Sciatic nerve (tissue), 2 donors: ENCODE results near the gene F5. TPM values are rescaled to one million over a fixed set of nuclear protein-coding genes. Genes with fewer than 3 reads are reported as not detected.

ENCODE experiments used
- ATAC-seq: fragments of 200-7000 bp; cut with Tn5 transposase; one replicate; pipeline ENCODE4 v1.9.1; 2020; ENCODE audit warnings: mild to moderate bottlenecking, moderate library complexity
- DNase-seq: peaks from one replicate; pipeline ENCODE4 v3.0.0-alpha.2; 2020; ENCODE audit warnings: low spot score
- intact Hi-C: fragments of 100-400 bp; cut with DNase I; formaldehyde crosslinking; loops from one replicate; pipeline ENCODE4 v1.14.2; 2022
- total RNA-seq: library from RNA; stranded (reverse); fragmentation: NEBNext Ultra II Directional; extraction: Animal tissue kit (Norgen Biotek cat#: 25700); gene quantifications from one replicate; pipeline ENCODE4 v1.2.1, GENCODE V29; 2021
- donor health status: DM: no; HTN: no; CAD: no.
- donor health status: DM: no; HTN: no; CAD: no.

Gene F5
- total RNA-seq: 1.8 TPM

DNA sequence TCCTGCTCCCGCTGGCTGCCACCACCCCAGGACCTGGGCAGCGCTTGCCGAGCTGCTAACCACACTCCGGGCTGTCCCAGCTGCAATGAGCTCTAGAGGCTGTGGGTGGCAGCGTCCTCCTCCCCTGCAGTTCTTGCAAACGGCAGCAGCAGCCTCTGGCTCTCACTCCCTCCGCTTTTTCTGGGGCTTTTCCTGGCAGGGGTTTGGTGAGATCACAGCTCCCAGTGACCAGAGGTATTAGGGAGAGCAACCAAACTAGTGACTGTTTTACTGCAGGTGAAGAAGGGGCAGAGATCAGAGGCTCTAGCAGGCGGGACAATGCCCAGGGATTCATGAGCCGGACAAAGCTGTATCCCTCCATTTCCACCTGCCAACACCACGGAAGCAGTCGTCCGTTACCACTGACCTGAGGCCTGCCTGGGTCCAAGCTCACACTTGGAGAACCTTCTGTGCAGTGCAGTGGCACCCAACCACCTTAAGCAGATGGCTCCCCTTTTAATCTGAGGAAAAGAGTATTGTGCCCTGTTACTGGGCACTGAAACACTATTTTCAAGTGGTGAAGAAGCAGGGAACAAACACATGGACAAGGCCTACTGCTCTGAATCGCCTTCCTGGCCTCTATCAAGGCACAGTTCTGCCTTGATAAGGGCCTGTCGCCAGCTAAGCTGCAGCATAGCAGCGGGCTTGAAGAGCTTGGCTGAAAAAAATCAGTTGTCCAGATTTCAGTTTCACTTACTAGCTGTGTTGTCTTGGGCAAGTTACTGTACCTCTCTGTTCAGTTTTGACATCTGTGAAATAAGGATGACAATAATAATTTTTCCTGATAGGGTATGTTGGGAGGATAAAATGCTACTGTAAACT lies at the start of gene F5:
F5 (minus strand) TSS at position 87 of the 861 bp plus-strand sequence. CDS start 95 bp downstream, outside the sequence.
- intact Hi-C loops: no loop called here
- DNase-seq (peak; percentile 72), ATAC-seq (peak; percentile 91)

DNA sequence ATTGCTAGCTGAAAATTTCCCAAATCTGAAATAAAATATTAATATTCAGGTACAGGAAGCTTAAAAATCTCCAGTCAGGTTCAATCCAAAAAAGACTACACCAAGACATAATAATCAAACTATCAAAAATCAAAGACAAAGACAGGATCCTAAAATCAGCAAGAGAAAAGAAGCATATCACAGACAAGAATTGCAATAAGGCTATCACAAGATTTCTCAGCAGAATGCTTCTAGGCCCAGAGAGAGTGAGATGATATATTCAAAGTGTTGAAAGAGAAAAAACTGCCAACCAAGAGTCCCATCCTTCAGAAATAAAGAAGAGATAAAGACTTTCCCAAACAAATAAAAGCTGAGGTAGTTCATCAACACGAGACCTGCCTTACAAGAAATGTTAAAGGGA lies 48.6 kb upstream of the F5 start:
- DNase-seq: no peak
- intact Hi-C loops: no loop called here
- ATAC-seq: no peak

DNA sequence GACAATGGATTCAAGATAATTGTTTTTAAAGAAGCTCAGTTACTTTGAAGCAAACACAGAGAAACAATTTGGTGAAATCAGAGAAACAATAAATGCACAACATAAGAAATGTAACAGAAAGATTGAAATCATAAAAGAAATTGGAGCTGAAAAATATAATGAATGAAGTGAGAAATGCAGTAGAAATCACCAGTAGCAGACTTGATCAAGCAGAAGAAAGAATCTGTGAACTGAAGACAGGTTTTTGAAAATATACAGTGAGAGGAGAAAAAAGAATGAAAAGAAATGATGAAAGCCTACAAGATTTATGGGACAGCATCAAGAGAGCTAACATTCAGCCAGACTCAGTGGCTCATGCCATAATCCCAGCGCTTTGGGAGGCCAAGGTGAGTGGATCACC lies 47.9 kb upstream of the F5 start:
- intact Hi-C loops: no loop called here
- DNase-seq (no peak), ATAC-seq (no peak)

DNA sequence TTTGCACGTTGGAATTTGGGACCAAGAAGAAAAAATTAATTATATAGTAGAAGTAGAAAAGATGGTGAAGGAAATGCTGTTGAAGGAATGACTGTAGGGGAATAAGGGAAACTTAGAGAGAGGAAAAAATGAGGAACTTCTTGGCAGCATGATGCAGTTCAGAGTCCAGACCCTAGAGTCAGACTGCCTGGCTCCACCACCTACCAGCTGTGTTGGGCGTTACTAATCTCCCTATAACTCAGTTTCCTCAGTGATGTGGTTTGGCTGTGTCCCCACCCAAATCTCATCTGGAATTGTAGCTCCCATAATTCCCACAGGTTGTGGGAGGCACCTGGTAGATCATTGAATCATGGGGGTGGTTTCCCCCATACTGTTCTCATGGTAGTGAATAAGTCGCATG lies 45.0 kb upstream of the F5 start:
- DNase-seq (no peak), ATAC-seq (no peak)
- intact Hi-C loops: no loop called here

DNA sequence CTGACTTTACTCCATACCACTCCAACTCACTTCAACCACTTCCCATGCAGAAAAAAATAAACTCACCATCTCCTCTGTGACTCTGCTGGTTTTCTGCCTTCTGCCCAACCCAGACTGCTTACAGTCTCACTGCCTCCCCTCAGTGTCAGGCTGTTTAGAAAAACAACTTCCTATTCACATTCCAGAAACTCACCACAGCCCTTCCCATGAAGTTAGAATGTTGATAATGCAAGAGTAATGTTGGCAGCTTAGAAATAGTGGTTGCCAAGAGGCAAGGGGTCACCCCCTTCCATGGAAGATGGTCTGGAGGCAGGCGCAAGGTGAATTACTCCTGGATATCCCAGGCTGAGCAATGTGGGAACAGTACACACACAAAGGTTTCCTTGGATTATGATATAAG lies 43.7 kb upstream of the F5 start, which contains the start of gene SELP:
SELP (minus strand) TSS at position 119 of the 400 bp plus-strand sequence; CDS start at position 69, 50 bp downstream.
- no peak for DNase-seq
- intact Hi-C loops: no loop called here
- peak; percentile 46 for ATAC-seq

DNA sequence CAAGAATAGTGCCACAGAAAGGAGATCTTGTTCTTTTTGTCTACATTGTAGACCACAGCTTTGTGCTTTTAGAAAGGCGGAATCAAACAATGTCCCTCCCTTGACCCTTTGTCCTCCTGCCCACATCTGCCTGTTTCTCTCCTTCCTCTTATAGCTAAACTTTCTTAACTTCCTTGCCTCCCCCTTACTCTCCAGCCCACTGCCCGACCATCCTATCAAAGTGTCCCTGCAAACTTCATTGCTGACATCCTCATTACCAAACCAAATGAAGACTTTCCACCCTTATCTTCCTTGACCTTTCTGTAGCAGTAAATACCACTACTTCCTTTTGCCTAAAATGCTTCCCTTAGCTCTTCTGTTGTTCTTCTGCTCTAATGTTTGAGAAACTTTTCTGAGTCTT lies 38.6 kb upstream of the F5 start:
- ATAC-seq (no peak), DNase-seq (no peak)
- intact Hi-C loops: no loop called here

DNA sequence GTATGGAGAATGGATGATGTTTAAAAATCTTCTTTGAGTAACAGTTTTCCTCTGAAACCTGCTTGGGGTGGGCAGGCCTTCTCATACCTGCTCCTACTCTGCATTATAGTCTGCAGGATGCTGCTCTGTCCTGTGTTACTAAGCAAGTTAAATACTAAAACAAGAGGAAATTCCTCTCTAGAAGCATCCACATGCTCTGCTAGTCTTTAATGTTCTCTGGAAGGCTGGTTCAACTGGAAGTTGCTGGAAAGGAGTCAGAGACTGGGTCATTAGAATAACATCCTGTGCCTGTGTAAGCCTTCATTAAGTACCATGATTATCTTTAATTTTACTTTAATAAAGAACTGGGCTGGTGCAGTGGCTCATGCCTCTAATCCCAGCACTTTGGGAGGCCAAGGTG lies 37.8 kb upstream of the F5 start:
- no peak for ATAC-seq
- DNase-seq: no peak

DNA sequence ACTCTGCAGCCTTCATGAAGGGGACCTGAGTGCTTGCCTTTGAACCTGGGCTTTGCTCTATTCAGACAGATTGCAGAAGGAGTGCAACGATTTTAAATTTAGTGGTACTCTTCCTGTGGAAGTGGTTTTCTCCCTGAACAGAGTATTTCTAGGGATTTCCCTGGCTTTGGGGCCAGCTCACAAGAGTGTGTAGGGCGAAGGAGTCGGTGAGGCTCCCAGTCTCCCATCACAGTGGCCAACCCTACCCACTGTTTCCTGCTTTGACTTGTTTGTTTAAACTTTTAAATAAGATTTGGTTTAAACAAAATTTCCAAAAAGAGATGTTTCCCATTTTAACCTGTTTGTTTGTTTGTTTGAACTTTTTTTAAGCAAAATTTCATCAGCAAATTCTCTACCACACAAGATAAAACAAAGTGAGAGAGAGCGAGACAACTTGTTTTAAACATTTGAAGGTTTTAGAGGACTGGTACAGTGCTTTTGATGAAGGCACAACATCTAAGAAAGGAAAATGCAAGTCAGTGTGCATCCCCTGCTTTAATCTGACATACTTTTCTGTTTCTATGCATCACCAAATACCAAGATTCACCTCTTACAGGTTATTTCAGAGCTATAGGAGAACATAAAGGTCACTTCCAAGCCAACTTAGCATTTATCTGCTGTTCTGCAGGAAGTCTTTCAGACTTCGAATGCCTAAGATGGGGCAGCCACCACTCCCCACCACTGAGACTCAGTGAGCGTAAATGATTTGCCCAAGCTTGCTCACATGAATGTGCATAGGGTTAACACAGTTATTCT lies 37.0 kb upstream of the F5 start:
- ATAC-seq (no peak), DNase-seq (no peak)
- intact Hi-C loops: no loop called here

More for the DNA sequence above, 37.8 kb upstream of the F5 start:
- intact Hi-C loops: no loop called here

DNA sequence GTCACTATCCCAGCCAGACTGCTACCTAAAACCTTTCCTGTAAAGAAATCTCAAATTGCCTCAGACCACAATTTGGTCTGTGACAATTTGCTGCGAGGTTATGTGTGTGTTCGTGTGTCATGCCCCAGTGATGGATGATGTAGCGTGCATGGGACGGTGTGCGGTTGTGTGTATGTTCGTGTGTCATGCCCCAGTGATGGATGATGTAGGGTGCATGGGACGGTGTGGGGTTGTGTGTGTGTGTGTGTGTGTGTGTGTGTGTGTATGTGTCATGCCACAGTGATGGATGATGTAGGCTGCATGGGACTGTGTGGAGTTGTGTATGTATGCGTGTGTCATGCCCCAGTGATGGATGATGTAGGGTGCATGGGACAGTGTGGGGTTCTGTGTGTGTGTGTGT lies 34.3 kb upstream of the F5 start:
- DNase-seq (no peak), ATAC-seq (no peak)
- intact Hi-C loops: no loop called here

DNA sequence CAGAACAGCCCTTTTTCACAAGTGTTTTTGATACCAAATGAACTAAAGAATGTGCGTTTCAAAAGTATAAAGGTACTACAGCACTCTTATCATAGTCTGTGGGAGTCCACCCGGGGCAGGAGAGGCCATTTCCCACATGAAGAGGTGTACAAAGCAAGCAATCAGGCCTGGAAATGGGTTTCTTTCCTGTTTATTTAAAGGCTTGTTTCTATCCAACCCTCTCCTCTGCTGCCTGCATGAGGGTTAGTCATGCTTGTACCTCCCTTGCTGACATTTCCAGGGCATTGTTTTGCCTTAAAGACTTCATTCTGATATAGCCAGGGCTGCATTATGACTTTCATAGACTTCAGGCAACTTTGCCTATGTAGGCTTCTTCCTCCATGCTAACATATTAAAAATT lies 32.1 kb upstream of the F5 start:
- ATAC-seq: no peak
- intact Hi-C loops: loop anchor here (10.0 kb wide), 1 partner anchor 86 kb away; no protein-coding TSS in a partner anchor
- no peak for DNase-seq

DNA sequence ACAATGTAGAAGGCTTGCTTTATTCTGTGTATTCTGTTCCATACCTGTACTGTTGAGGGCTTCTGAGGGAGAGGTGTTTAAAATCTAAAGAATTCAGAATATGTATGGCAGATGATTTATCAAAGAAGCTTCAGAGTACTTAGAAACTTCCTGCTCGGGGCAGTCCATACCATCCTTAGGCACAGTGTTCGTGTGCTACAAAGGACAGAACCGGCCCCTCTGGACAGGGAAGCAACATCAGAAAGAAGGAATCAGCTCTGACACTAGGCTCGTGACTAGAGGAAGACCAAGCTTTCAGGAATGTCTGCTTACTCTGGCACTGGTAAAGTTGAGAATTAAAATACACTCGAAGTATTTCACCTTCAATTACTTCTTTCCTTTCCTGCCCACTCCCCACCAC lies 29.5 kb upstream of the F5 start:
- DNase-seq (no peak), ATAC-seq (no peak)
- intact Hi-C loops: loop anchor here (10.0 kb wide), 1 partner anchor 89 kb away; no protein-coding TSS in a partner anchor

DNA sequence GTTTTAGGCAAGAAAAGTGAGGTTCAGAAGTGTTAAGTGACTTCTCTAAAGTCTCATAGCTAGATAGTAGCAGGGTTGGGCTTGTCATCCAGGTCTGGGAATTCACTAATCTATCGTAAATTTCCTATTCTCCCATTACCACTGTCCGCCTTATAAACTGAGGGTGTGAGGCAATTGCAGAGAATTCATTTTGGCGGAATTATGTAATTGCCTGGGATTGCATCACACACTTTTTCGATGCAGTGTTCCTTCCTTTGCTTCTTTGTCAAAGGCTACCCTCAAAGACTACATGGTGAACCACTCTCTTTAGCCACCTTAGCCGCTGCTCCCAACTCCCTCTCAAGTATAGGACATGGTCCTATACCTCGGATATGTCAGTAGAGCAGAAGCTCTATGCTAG lies 24.6 kb upstream of the F5 start:
- ATAC-seq (no peak), DNase-seq (no peak)
- intact Hi-C loops: loop anchor here (10.0 kb wide), 1 partner anchor 94 kb away; no protein-coding TSS in a partner anchor

DNA sequence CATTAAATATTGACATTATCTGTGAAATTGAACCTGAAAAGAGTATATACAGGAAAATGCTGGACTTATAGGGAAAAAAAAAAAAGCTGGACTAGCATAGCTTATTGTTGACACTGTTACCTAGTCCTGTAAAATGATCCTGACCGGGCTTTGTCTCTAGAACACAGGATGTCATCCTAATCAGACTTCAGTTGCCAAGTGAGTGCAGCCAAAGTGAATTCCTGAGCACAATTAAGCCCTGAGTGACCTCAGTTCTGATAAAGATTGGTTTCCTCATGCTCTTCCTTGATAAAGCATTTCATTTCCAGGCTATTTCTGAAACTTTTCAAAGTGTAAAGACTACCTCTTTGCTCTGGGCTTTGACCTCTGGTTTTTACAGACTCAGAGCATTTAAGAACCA lies 23.8 kb upstream of the F5 start:
- DNase-seq (no peak), ATAC-seq (no peak)
- intact Hi-C loops: loop anchor here (10.0 kb wide), 1 partner anchor 95 kb away; no protein-coding TSS in a partner anchor

DNA sequence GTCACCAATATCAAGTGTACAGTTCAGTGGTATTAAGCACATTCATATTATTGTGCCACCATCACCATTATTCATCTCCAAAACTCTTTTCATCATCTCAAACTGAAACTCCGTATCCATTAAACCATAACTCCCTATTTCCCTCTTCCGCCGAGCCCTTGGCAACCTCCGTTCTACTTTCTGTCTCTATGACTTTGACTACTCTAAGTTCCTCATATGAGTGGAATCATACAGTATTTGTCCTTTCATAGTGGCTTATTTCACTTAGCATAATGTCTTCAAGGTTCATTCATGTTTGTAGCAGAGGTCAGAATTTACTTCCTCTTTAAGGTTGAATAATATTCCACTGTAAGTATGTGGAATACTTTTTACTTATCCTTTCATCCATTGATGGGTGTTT lies 21.9 kb upstream of the F5 start:
- intact Hi-C loops: no loop called here
- no peak for ATAC-seq
- DNase-seq: no peak

DNA sequence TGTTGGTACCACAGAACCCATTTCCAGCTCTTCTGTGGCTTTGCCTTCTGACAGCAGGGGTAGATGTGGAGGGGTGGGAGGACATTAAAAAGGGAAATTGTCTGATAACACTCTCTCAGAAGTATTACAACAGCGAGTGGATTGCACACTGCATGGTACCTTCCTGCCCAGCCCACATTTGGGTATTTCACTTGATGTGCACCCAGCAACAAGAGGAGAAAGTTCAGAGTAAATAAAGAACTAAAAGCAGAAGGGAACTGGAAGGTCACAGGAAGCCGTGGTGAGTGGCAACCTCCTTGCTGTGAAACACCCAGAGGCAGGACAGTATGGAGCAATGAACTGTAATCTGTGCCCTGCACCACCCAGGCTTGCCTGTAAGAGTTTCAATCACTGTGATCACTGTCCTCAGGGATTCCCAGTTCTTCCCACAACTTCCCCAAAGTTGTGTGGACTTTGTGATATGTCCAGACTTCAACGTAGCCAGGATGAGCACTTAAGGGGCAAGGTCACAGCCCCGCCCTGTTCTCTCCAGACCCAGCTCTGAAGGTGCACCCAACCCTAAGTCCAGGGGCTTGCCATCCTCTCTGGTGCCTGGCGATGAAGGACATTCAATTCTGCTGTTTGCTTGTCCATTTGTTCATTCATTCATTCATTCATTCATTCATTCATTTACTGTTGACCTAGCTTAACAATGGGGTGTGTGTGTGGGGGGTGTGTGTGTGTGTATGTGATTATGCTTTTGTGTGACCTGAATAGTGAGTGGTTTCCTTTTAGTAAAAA lies 18.7 kb upstream of the F5 start:
- intact Hi-C loops: no loop called here
- ATAC-seq (peak; percentile 24), DNase-seq (no peak)

DNA sequence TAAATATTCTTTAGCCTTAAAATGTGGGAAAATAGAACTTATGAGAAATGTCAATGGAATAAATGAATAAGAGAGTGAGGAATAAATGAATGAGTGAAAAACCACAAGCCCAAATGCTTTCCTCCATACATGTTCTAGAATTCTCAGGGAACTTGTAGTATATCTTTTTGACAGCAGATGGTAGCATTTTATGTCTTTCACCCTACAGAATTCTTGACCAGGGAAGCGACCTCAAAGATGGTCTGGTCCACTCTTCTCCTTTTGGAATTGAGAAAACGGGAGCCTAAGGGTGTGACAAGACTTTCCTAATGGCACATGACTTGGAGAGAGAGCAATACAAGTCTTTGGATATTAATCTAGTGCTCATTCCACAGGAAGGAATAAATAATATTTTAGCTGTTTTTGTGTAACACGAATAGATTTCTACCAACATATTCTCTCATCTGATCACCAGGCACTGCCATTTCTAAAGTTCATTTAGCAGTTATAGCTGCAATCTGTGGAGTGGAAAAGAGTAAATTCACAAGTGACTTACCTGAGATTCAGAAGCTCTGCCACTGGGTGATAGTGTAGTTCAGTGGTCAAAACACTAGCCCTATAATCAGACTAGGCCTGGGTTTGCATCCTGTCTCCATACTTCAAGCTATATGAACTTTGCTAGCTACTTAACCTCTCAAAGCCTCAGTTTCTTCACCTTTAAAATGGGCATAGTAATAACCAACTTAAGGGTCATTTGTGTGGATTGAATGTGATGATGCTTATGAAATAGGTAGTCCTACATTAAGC lies 15.0 kb upstream of the F5 start:
- intact Hi-C loops: no loop called here
- ATAC-seq (peak; percentile 39), DNase-seq (no peak)

DNA sequence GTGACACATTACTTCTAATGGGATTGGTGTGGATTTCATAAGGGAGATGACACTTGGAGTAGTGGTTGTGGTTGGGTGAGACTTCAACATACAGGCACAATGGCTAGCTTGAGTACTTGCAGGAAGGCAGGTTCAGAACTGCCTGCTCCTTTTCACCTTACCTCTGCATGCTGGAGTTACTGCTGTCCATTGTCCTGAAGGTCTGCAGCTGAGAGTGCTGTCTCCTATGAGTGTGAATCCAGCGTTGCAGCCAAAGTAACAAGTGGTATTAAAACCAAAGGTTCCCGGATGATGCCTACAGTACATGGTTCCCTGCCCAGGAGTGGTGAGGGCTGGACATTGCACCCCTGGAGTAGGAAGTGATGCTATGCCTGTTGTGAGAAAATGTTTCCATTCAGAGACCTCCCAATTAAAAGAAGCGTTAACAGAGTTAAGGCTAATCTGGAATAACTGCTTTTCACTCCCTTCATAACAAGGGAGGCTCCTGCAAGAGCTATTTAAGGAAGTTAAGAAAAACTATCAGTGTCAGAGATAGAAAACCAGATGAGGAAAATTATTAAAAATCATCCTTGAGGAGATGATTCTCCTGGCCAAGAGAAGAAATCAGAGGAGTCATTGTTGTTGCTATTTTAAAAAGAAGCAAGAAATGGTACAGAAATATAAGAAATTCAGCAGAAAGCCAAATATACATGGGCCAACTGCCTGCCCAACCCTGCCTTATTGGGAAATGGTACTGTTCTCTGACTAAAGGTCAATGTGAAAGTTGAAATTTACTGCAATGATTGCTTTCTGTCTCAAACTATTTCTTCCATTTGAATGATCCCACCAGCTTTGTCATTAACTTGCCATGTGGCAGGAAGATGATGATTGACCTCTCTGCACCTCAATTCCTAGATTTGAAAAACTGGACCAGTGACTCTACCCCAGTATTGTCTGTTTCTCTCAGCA lies 9.8 kb upstream of the F5 start:
- ATAC-seq (no peak), DNase-seq (no peak)
- intact Hi-C loops: no loop called here
